K562 (cell line): Measurements from ENCODE around the gene DNMT3A. TPM values are rescaled to one million over a fixed set of nuclear protein-coding genes. Genes with fewer than 3 reads are reported as not detected.

ENCODE experiments used
- ATAC-seq: fragments of 200-7000 bp; cut with Tn5 transposase; 3 replicates; pipeline ENCODE4 v1.9.1; 2020; ENCODE audit warnings: moderate library complexity
- BruUV-seq: library from RNA; stranded (reverse); fragments of 400-500 nt; replicated peaks from 2 replicates; lab custom pipeline; 2021; lab: Mats Ljungman, UMichigan
- CTCF ChIA-PET: fragments of 300-600 bp; formaldehyde crosslinking; extraction: SDS; loops from one replicate; lab custom pipeline; 2021; ENCODE audit warnings: low intra/inter-chr PET ratio; lab: Yijun Ruan, JAX
- POLR2A ChIA-PET: fragments of 300-600, 350-650 bp; sonication (Branson Sonifier 250); formaldehyde crosslinking; extraction: SDS; loops from one replicate; lab custom pipeline; 2021; ENCODE audit warnings: antibody characterized with exemption, inconsistent platforms; lab: Yijun Ruan, JAX
- DNase-seq, 4 experiments: peaks; one replicate each; pipeline versions ENCODE4 v3.0.0 to v3.0.0-alpha.2; 2011 to 2018; ENCODE audit warnings: low spot score in 3 of 4, mixed read lengths in 3 of 4; ENCODE audit errors: extremely low read depth in 1 of 4
- FAIRE-seq: peaks from 2 replicates; lab custom pipeline; 2011; peaks lifted over from hg19 to GRCh38; lab: Jason Lieb, UNC
- H2AFZ ChIP-seq: 2 replicates; pipeline ENCODE4 v1.6.0; 2011; ENCODE audit warnings: low read depth, low read length, control low read depth, inconsistent platforms
- H3K27ac ChIP-seq: fragments of 200-600 bp; 3 replicates; pipeline ENCODE4 v1.8.0; 2011; ENCODE audit warnings: low read depth, mild to moderate bottlenecking, control low read depth, inconsistent platforms, low read length, moderate library complexity, mixed read lengths; ENCODE audit errors: extremely low read depth
- H3K27me3 ChIP-seq, 2 experiments: fragments of 300-600 bp in 1 of 2; 2 replicates in 1 of 2; 3 replicates in 1 of 2; pipeline versions ENCODE4 v1.6.0 to v1.8.0; 2011; ENCODE audit warnings: inconsistent platforms in 2 of 2, low read length in 2 of 2, mild to moderate bottlenecking in 1 of 2, mixed read lengths in 1 of 2, moderate library complexity in 1 of 2; ENCODE audit not compliant: control insufficient read depth in 2 of 2, insufficient read depth in 2 of 2
- H3K36me3 ChIP-seq: fragments of 300-600 bp; 3 replicates; pipeline ENCODE4 v1.8.0; 2011; ENCODE audit warnings: mild to moderate bottlenecking, low read length, inconsistent platforms; ENCODE audit not compliant: control insufficient read depth, insufficient read depth
- H3K4me1 ChIP-seq, 2 experiments: fragments of 200-600 bp in 1 of 2; replicated peaks in 1 of 2; 2 replicates in 1 of 2; 3 replicates in 1 of 2; pipeline versions ENCODE4 v1.5.1 to v1.8.0; 2011; ENCODE audit warnings: inconsistent platforms in 2 of 2, low read length in 2 of 2, mild to moderate bottlenecking in 1 of 2, mixed read lengths in 1 of 2, moderate library complexity in 1 of 2; ENCODE audit not compliant: control insufficient read depth in 2 of 2, insufficient read depth in 2 of 2
- H3K4me2 ChIP-seq: 2 replicates; pipeline ENCODE4 v1.6.1; 2011; ENCODE audit warnings: low read length, control low read depth, inconsistent platforms, mixed read lengths; ENCODE audit not compliant: insufficient read depth
- H3K4me3 ChIP-seq: fragments of 200-600 bp; sonication (generic), shearing (Covaris generic); 2 replicates; pipeline ENCODE4 v1.5.1; 2016; ENCODE audit warnings: control low read depth, inconsistent platforms
- H3K79me2 ChIP-seq: fragments of 200-600 bp; 3 replicates; pipeline ENCODE4 v1.8.0; 2011; ENCODE audit warnings: low read length, inconsistent platforms; ENCODE audit not compliant: control insufficient read depth, insufficient read depth
- H3K9ac ChIP-seq, 2 experiments: 2 replicates each; pipeline versions ENCODE4 v1.6.0 to v1.6.1; 2011; ENCODE audit warnings: low read depth in 2 of 2, low read length in 2 of 2, control low read depth in 1 of 2, inconsistent platforms in 1 of 2, mild to moderate bottlenecking in 1 of 2, mixed read lengths in 1 of 2; ENCODE audit not compliant: insufficient read depth in 1 of 2
- H3K9me1 ChIP-seq: one replicate; pipeline ENCODE4 v1.6.0; 2011; ENCODE audit warnings: inconsistent platforms, mild to moderate bottlenecking, low read length, moderate library complexity; ENCODE audit not compliant: control insufficient read depth, insufficient read depth
- H3K9me3 ChIP-seq: replicated peaks from 2 replicates; pipeline ENCODE4 v1.5.1; 2011; ENCODE audit warnings: low read depth, low read length, inconsistent platforms; ENCODE audit not compliant: control insufficient read depth, insufficient read depth
- H4K20me1 ChIP-seq: replicated peaks from 2 replicates; pipeline ENCODE4 v1.6.1; 2011; ENCODE audit warnings: low read length, inconsistent platforms, mixed read lengths; ENCODE audit not compliant: control insufficient read depth, insufficient read depth
- ASH1L ChIP-seq: fragments of 450-650 bp; IDR thresholded peaks from 2 replicates; pipeline ENCODE4 v1.6.1; 2018; ENCODE audit warnings: borderline replicate concordance, mild to moderate bottlenecking, low read depth; ENCODE audit not compliant: partially characterized antibody
- ATF4 ChIP-seq: fragments of 450-650 bp; formaldehyde crosslinking; IDR thresholded peaks from 2 replicates; pipeline ENCODE4 v1.4.0; 2022; ENCODE audit warnings: mild to moderate bottlenecking, moderate library complexity
- BCOR ChIP-seq: fragments of 450-650 bp; IDR thresholded peaks from 2 replicates; pipeline ENCODE4 v1.6.1; 2016
- BMI1 ChIP-seq: fragments of 150-350 bp; IDR thresholded peaks from 2 replicates; pipeline ENCODE4 v1.6.1; 2014; ENCODE audit warnings: low read length
- CHD2 ChIP-seq: IDR thresholded peaks from 2 replicates; pipeline ENCODE4 v1.6.1; 2011; ENCODE audit warnings: low read depth, low read length
- CREB1 ChIP-seq, 2 experiments: sonication (generic) in 1 of 2; formaldehyde crosslinking in 1 of 2; IDR thresholded peaks; 2 replicates each; pipeline versions ENCODE4 v1.6.1 to v1.8.0; 2012 to 2022; ENCODE audit warnings: inconsistent platforms in 1 of 2, mild to moderate bottlenecking in 1 of 2, missing genetic modification reagents in 1 of 2, moderate library complexity in 1 of 2
- GTF2A2 ChIP-seq: IDR thresholded peaks from 2 replicates; pipeline ENCODE4 v1.6.1; 2016; ENCODE audit warnings: mild to moderate bottlenecking, missing genetic modification characterization, missing compliant biosample characterization
- MYNN ChIP-seq, 2 experiments: sonication (generic); formaldehyde crosslinking in 1 of 2; IDR thresholded peaks; 2 replicates each; pipeline versions ENCODE4 v1.5.0 to v1.6.1; 2016 to 2020; ENCODE audit warnings: antibody characterized with exemption in 1 of 2, missing genetic modification reagents in 1 of 2
- OTX1 ChIP-seq: fragments of 450-650 bp; formaldehyde crosslinking; IDR thresholded peaks from 2 replicates; pipeline ENCODE4 v1.4.0; 2022; ENCODE audit warnings: mild to moderate bottlenecking
- POLR2H ChIP-seq: IDR thresholded peaks from 2 replicates; pipeline ENCODE4 v1.6.1; 2016; ENCODE audit warnings: missing genetic modification characterization, low read depth, mild to moderate bottlenecking, control low read depth, missing compliant biosample characterization, moderate library complexity
- RBM34 ChIP-seq: fragments of 200-400 bp; formaldehyde crosslinking; IDR thresholded peaks from 2 replicates; pipeline ENCODE4 v1.6.1; 2018; ENCODE audit warnings: low read length, borderline replicate concordance; ENCODE audit not compliant: insufficient read depth
- SAFB2 ChIP-seq: fragments of 200-400 bp; formaldehyde crosslinking; IDR thresholded peaks from 2 replicates; pipeline ENCODE4 v1.6.1; 2018; ENCODE audit warnings: borderline replicate concordance, low read length, low read depth, moderate library complexity; ENCODE audit not compliant: severe bottlenecking
- SETDB1 ChIP-seq: IDR thresholded peaks from one replicate; pipeline ENCODE4 v1.6.1; 2012; ENCODE audit warnings: low read length, control low read depth, inconsistent platforms
- SNIP1 ChIP-seq: fragments of 450-650 bp; IDR thresholded peaks from 2 replicates; pipeline ENCODE4 v1.7.1; 2017; ENCODE audit warnings: low read depth, mild to moderate bottlenecking
- STAT5A ChIP-seq: IDR thresholded peaks from 2 replicates; pipeline ENCODE4 v1.6.1; 2012; ENCODE audit warnings: low read length, inconsistent platforms, borderline replicate concordance
- TEAD1 ChIP-seq, 2 experiments: fragments of 450-650 bp in 1 of 2; sonication (generic) in 1 of 2; formaldehyde crosslinking; IDR thresholded peaks; 2 replicates each; pipeline versions ENCODE4 v1.4.0 to v1.8.0; 2020 to 2022; ENCODE audit warnings: mild to moderate bottlenecking in 2 of 2, missing genetic modification reagents in 1 of 2
- ZNF76 ChIP-seq: fragments of 250-450 bp; sonication (Bioruptor Pico); IDR thresholded peaks from 2 replicates; pipeline ENCODE4 v1.4.0; 2020; ENCODE audit warnings: mild to moderate bottlenecking, moderate library complexity, borderline replicate concordance
- ZNF766 ChIP-seq: fragments of 200-800 bp; sonication (Bioruptor generic); conservative IDR thresholded peaks from 2 replicates; pipeline ENCODE4 v1.6.1; 2016; ENCODE audit warnings: missing genetic modification characterization, missing compliant biosample characterization
- WGBS: fragments of 100-300 bp; shearing (Covaris generic); methylation state at CpG from one replicate; pipeline ENCODE4 v1.1.6; 2016; ENCODE audit warnings: low coverage, mixed read lengths; ENCODE audit not compliant: insufficient coverage; ENCODE audit errors: missing lambda C conversion rate; 5-methylcytosine and 5-hydroxymethylcytosine counted together
- in situ Hi-C: fragments of 300-500 bp; cut with MboI; formaldehyde crosslinking; loops from 4 replicates; pipeline ENCODE4 v1.15.0; 2018; ENCODE audit warnings: inconsistent platforms, mixed read lengths
- intact Hi-C: fragments of 100-400 bp; cut with micrococcal nuclease; formaldehyde crosslinking; loops from 2 replicates; pipeline ENCODE4 v1.14.2; 2022
- polyA plus RNA-seq, 8 experiments: library from polyadenylated mRNA; depleted of rRNA in 4 of 8; stranded (reverse) in 5 of 8; unstranded in 3 of 8; fragments of >200 nt; fragmentation: Nextera tagmentation in 2 of 8; fragmentation: Illumina TruSeq in 1 of 8; extraction: Ambion mirVana in 2 of 8; extraction: Trizol in 1 of 8; gene quantifications; 2 replicates each; pipeline versions ENCODE4 v1.2.1 to v1.2.3, GENCODE V29; 2011 to 2014; ENCODE audit warnings: inconsistent platforms in 1 of 8, missing spikeins in 1 of 8
- total RNA-seq, 7 experiments: library from RNA; depleted of rRNA in 6 of 7; stranded (reverse); fragments of >200 nt in 6 of 7; fragmentation: Illumina TruSeq in 2 of 7; extraction: Trizol in 2 of 7; gene quantifications; 2 replicates each; pipeline versions ENCODE4 v1.2.1 to v1.2.3, GENCODE V29; 2011 to 2021; ENCODE audit warnings: low replicate concordance in 1 of 7
- TF ChIP-seq, protein P1 (sequence below): sonication (generic); formaldehyde crosslinking; IDR thresholded peaks from 2 replicates; pipeline ENCODE4 v1.8.0; 2022; ENCODE audit warnings: mild to moderate bottlenecking, missing genetic modification reagents

Gene DNMT3A
- total and polyA plus RNA-seq, 9 of the 15 experiments (the other 6 are each of a cell fraction or from before 2014, with no cell fraction given), result 3.0 to 16.0 (median 6.1) TPM

DNA sequence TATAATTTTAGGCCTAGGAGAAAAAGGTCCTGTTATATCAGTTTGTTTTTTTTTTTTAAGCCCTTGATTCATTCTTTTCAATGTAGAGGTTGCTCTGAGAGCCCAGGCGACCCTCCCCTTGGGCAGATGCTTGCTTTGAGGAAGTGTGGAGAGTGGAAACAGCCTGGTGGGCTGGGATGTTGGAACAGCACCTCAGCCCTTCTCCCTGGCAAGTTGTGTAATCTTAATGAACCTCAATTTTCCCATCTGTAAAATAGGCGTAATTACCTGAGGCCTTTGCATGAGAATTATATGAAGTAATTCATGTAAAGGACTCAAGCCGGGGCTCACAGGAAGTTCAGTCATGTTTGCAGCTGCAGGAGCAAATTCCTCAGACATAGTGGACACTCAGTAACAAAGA lies 123.6 kb downstream of the DNMT3A start (continued):
- TF ChIP-seq SAFB2 (no peak), CREB1 (IDR thresholded peaks at IDR 0.05) (no peak), CREB1 (CRISPR knock-in tag; IDR thresholded peaks at IDR 0.05) (no peak), MYNN (IDR thresholded peaks at IDR 0.05) (no peak), MYNN (CRISPR knock-in tag; IDR thresholded peaks at IDR 0.05) (no peak), BMI1 (no peak), ATF4 (CRISPR knock-in tag) (no peak)

DNA sequence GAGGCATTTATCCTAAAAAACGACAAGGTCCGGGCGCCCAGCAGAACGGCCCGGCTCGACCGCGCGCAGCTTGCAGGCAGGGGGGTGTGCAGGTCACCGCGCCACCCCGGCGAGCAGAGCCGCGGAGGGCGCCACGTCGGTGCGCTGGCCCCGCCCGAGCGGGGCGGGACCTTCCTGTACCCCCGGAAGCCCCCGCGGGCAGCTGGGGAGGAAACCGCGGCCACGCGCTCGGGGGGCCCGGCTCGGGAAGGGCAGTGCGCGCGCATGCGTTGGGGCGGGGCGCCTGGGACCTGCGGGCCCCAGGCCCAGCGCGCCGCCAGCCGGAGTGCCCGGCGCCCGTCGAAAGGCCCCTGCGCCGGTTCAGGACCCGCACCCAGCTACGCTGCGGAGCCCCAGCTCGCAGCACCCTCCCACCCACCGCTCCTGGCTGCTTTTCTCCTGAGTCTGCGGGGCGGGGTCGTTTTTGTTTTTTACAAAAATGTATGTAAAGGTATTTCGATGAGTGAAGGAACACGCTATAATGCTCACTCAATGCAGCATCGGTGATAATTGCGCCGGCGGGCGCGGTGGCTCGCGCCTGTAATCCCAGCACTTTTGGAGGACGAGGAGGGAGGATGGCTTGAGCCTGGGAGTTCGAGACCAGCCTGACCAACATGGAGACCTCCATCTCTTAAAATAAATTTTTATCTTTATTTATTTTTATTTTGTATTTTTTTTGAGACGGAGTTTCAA lies 125.6 kb downstream of the DNMT3A start:
- H3K27ac ChIP-seq, result no peak overlapping the region
- ChIA-PET POLR2A (no interaction called here), CTCF (no interaction called here)
- ATAC-seq (no peak), FAIRE-seq (no peak), DNase-seq (no peak)
- H3K4me3 ChIP-seq, result no peak overlapping the region
- H3K4me1 ChIP-seq, result peaks cover 2 to 5% of the 10 kb centered on the region in 2 experiments; a peak in 2 of 5 replicates
- H2AFZ ChIP-seq, result no peak overlapping the region
- no peak overlapping the region for H3K9ac ChIP-seq
- BruUV-seq, result no TSS peak
- WGBS, result 85% methylated on average over 21 of the region's 71 CpGs
- H3K27me3 ChIP-seq, result no peaks in the 10 kb centered on the region
- H3K9me3 ChIP-seq, result no peaks in the 10 kb centered on the region
- intact Hi-C loops, result no loop called here
- H3K79me2 ChIP-seq, result no peaks in the 10 kb centered on the region
- no peak for TF ChIP-seq SNIP1
- TF ChIP-seq CHD2, result no peak
- TF ChIP-seq, protein P1, sequence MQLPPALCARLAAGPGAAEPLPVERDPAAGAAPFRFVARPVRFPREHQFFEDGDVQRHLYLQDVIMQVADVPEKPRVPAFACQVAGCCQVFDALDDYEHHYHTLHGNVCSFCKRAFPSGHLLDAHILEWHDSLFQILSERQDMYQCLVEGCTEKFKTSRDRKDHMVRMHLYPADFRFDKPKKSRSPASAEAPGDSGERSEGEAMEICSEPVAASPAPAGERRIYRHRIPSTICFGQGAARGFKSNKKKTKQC, result no peak
- no peak for TF ChIP-seq OTX1 (CRISPR knock-in tag)
- TF ChIP-seq ZNF76 (CRISPR knock-in tag), result no peak
- no peak for TF ChIP-seq SETDB1
- no peak for TF ChIP-seq POLR2H
- TF ChIP-seq RBM34, result no peak
- TF ChIP-seq TEAD1 (CRISPR knock-in tag; IDR thresholded peaks at IDR 0.05), result no peak
- TF ChIP-seq ZNF766, result no peak
- TF ChIP-seq BCOR, result no peak
- no peak for TF ChIP-seq ASH1L
- TF ChIP-seq GTF2A2 (tag), result no peak
- no peak for TF ChIP-seq STAT5A
- no peaks in the 10 kb centered on the region for H4K20me1 ChIP-seq
- H3K9me1 ChIP-seq, result no peaks in the 10 kb centered on the region
- no peaks in the 10 kb centered on the region for H3K36me3 ChIP-seq
- in situ Hi-C loops, result no loop called here
- H3K4me2 ChIP-seq, result no peak overlapping the region
